IMR-90 (cell line): Measurements from ENCODE around the gene PTPN4.

ENCODE experiments used
- CEBPB ChIP-seq: IDR thresholded peaks from 2 replicates; pipeline ENCODE4 v1.6.1; 2012; ENCODE audit warnings: low read depth, low read length, improper control_type of control experiment
- CTCF ChIP-seq: conservative IDR thresholded peaks from 2 replicates; pipeline ENCODE4 v1.5.1; 2012; ENCODE audit warnings: mild to moderate bottlenecking, low read depth, low read length, improper control_type of control experiment
- ELK1 ChIP-seq: fragments of 150-350 bp; IDR thresholded peaks from 2 replicates; pipeline ENCODE4 v1.6.1; 2016; ENCODE audit warnings: low read depth, mild to moderate bottlenecking, low read length, moderate library complexity, borderline replicate concordance
- FOS ChIP-seq: fragments of 150-350 bp; IDR thresholded peaks from 2 replicates; pipeline ENCODE4 v1.6.1; 2016; ENCODE audit warnings: low read depth, low read length
- MAFK ChIP-seq: IDR thresholded peaks from 2 replicates; pipeline ENCODE4 v1.6.1; 2012; ENCODE audit warnings: low read depth, low read length, improper control_type of control experiment
- MAZ ChIP-seq: IDR thresholded peaks from 2 replicates; pipeline ENCODE4 v1.6.1; 2012; ENCODE audit warnings: low read depth, mild to moderate bottlenecking, low read length, improper control_type of control experiment, moderate library complexity, borderline replicate concordance
- NFE2L2 ChIP-seq: fragments of 150-350 bp; IDR thresholded peaks from 2 replicates; pipeline ENCODE4 v1.6.1; 2016; ENCODE audit warnings: low read depth, mild to moderate bottlenecking, low read length
- POLR2A ChIP-seq: IDR thresholded peaks from 2 replicates; pipeline ENCODE4 v1.6.1; 2012; ENCODE audit warnings: mild to moderate bottlenecking, low read depth, low read length
- RCOR1 ChIP-seq: IDR thresholded peaks from 2 replicates; pipeline ENCODE4 v1.6.1; 2012; ENCODE audit warnings: mild to moderate bottlenecking, low read length, improper control_type of control experiment; ENCODE audit not compliant: insufficient replicate concordance
- RFX5 ChIP-seq: IDR thresholded peaks from 2 replicates; pipeline ENCODE4 v1.8.0; 2012; ENCODE audit warnings: low read depth, mild to moderate bottlenecking, low read length, moderate library complexity

DNA sequence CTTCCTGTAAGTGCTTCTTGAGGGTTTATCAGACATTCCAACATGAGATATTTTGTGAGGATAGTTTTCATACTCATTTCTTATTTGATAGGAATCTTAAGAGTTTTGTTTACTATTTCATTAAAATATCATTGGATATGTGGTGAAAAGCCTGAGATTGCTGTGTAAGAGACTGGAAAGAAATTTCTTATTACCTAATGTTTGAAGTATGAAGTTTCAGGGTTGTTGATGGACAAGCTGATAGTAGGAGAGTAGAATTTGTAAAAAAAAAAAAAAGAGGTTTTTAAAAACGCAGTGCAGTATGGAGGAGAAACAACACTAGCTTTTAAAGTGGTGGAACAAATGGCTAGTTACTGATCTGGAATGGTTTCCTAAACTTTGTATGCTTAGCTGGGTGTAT lies 260.8 kb downstream of the PTPN4 start:
- TF ChIP-seq POLR2A (no peak), CTCF (no peak), MAZ (no peak), ELK1 (no peak), FOS (no peak), CEBPB (no peak), NFE2L2 (no peak), MAFK (no peak), RCOR1 (no peak), RFX5 (no peak)
